Measurements from ENCODE around the gene ST3GAL3.

ST3GAL3 gene

GRCh38 chr1:43844114-43844513 lies 136.8 kb downstream of the ST3GAL3 start:
- no peaks in the 10 kb centered on the region for H3K36me3 ChIP-seq (ENCODE audit: control insufficient read depth, insufficient read depth, low read length)
- no peaks in the 10 kb centered on the region for H3K9me3 ChIP-seq (ENCODE audit: control insufficient read depth, low read length)
- no peak overlapping the region for H3K4me3 ChIP-seq (ENCODE audit: insufficient read depth, low read depth, low read length)
- no peaks in the 10 kb centered on the region for H3K27me3 ChIP-seq (ENCODE audit: control insufficient read depth, insufficient read depth, low read length, poor library complexity, severe bottlenecking)
- WGBS, 2 experiments = 92 to 97% methylated on average over 1 of the region's 1 CpG
- no peak overlapping the region for H3K27ac ChIP-seq (ENCODE audit: insufficient read depth, low read depth, low read length, poor library complexity, severe bottlenecking)
- H3K4me1 ChIP-seq (ENCODE audit: control insufficient read depth, insufficient read depth, low read length) = no peaks in the 10 kb centered on the region

GRCh38 chr1:43847290-43847689 lies 140.0 kb downstream of the ST3GAL3 start:
- no peaks in the 10 kb centered on the region for H3K4me1 ChIP-seq (ENCODE audit: control insufficient read depth, insufficient read depth, low read length)
- H3K27me3 ChIP-seq (ENCODE audit: control insufficient read depth, insufficient read depth, low read length, poor library complexity, severe bottlenecking) = no peaks in the 10 kb centered on the region
- WGBS, 2 experiments = 100% methylated on average over 1 of the region's 1 CpG
- no peak overlapping the region for H3K4me3 ChIP-seq (ENCODE audit: insufficient read depth, low read depth, low read length)
- H3K9me3 ChIP-seq (ENCODE audit: control insufficient read depth, low read length) = no peaks in the 10 kb centered on the region
- H3K36me3 ChIP-seq (ENCODE audit: control insufficient read depth, insufficient read depth, low read length) = no peaks in the 10 kb centered on the region
- no peak overlapping the region for H3K27ac ChIP-seq (ENCODE audit: insufficient read depth, low read depth, low read length, poor library complexity, severe bottlenecking)

DNA sequence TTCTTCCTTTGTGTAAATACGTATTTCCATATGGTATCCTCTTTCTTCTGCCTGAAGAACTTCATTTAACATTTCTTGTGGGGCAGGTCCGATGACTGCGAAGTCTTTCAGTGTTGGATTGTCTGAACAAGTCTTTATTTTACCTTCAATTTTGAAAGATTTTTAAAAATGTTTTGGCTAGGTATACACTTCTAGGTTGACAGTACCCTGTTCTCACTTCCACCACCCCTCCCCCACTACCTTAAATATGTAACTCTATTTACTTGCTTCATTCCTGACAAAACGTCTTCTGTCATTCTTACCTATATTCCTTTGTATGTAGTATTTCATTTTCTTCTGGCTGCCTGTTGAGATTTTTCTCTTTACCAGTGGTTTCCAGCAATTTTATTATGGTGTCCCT lies 140.5 kb downstream of the ST3GAL3 start:
- no peaks in the 10 kb centered on the region for H3K27me3 ChIP-seq (ENCODE audit: control insufficient read depth, insufficient read depth, low read length, poor library complexity, severe bottlenecking)
- WGBS, 2 experiments = 100% methylated on average over 3 to 4 of the region's 4 CpGs
- no peaks in the 10 kb centered on the region for H3K4me1 ChIP-seq (ENCODE audit: control insufficient read depth, insufficient read depth, low read length)
- H3K36me3 ChIP-seq (ENCODE audit: control insufficient read depth, insufficient read depth, low read length) = no peaks in the 10 kb centered on the region
- H3K9me3 ChIP-seq (ENCODE audit: control insufficient read depth, low read length) = no peaks in the 10 kb centered on the region
- H3K27ac ChIP-seq (ENCODE audit: insufficient read depth, low read depth, low read length, poor library complexity, severe bottlenecking) = no peak overlapping the region
- no peak overlapping the region for H3K4me3 ChIP-seq (ENCODE audit: insufficient read depth, low read depth, low read length)

DNA sequence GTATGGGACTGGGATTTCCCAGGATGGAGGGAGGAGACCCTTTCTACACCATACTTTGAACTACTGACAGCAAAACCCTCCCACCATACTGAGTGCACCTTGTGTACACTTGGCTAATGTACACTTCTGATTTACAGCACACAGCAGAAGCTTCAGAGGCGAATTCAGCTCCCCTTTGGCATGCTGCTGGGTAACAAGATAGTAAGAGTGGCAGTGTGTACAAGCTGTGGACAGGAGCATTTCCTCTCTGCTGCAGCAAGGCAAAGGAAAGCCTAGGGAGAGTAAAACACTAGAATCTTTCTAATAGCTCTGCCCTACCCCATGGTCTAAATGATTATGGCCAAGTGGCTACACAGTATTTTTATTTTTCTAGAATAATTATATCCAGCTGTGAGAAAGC lies 142.3 kb downstream of the ST3GAL3 start:
- Histone ChIP-seq H3K4me1 (ENCODE audit: control insufficient read depth, insufficient read depth, low read length) (no peaks in the 10 kb centered on the region), H3K4me3 (ENCODE audit: insufficient read depth, low read depth, low read length) (no peak overlapping the region)
- WGBS, 2 experiments = 93 to 96% methylated on average over 1 of the region's 1 CpG

DNA sequence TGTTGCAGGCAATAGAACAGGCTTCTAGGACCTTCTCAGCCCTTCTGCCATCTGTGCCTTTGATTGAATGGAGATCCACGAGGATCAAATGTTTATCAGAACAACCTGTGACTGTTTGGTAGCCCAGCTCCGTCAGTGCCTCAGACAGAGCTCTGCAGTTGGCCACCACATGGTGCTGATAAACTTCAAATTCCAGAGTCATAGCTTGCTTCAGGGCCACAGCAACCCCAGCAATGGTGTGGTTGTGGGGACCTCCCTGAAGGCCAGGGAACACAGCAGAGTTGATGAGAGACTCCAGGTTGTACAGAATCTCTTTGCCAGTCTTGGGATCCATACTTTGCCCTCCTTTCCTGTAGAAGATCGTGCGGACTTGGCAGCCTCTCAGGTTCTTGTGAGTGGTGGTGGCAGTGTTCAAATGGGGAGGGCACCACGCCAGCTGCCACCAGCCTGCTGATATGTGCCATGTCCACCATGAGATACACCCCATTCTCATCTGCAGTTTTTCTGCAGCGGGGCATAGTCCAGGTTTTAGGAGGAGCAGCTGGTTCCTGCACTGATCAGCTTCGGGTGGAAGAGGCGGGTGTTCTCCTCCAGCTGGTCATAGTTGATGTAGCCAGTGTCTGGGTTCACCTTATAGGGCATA lies 143.4 kb downstream of the ST3GAL3 start:
- Histone ChIP-seq H3K27me3 (ENCODE audit: control insufficient read depth, insufficient read depth, low read length, poor library complexity, severe bottlenecking) (no peaks in the 10 kb centered on the region), H3K36me3 (ENCODE audit: control insufficient read depth, insufficient read depth, low read length) (no peaks in the 10 kb centered on the region), H3K4me3 (ENCODE audit: insufficient read depth, low read depth, low read length) (no peak overlapping the region), H3K27ac (ENCODE audit: insufficient read depth, low read depth, low read length, poor library complexity, severe bottlenecking) (no peak overlapping the region), H3K4me1 (ENCODE audit: control insufficient read depth, insufficient read depth, low read length) (no peaks in the 10 kb centered on the region), H3K9me3 (ENCODE audit: control insufficient read depth, low read length) (no peaks in the 10 kb centered on the region)
- WGBS, 2 experiments = 93 to 95% methylated on average over 8 of the region's 8 CpGs

More for the DNA sequence above, 142.3 kb downstream of the ST3GAL3 start:
- Histone ChIP-seq H3K27me3 (ENCODE audit: control insufficient read depth, insufficient read depth, low read length, poor library complexity, severe bottlenecking) (no peaks in the 10 kb centered on the region), H3K9me3 (ENCODE audit: control insufficient read depth, low read length) (no peaks in the 10 kb centered on the region), H3K27ac (ENCODE audit: insufficient read depth, low read depth, low read length, poor library complexity, severe bottlenecking) (no peak overlapping the region), H3K36me3 (ENCODE audit: control insufficient read depth, insufficient read depth, low read length) (no peaks in the 10 kb centered on the region)

DNA sequence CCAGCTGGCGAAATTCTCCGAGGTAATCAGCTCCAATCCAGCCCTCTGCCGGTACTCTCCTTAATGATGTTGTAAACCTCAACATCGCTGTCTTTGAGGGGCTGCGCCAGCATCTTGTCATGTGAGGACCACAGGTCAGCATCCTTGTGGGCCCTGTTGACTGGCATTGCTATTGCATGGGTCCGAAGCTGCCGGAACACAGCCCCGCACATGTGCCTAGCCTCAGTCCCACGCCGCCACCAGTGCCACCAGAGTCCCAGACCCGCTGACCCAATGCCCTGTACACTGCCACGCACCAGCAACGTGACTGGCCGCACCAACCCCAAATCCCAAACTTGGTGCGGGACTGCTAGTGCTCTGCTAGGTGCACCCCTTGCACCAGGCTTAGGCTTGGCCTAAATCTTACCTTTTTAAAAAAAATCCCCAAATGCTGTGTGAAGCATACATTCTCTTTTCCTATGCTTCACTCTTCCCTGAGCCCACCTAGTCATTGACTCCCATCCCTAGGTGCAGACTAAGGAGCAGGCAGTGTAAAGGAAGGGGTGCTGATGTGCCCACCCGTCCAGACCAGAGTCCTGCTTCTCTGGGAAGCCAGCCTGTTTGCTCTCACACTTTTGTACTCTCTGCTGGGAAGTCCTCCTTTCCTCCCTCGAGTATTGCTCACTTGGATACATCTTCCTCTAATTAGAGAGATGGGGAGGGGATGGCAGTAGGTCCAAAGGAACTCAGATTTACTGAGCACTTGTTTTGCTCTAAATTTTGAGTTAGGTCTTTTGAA lies 144.4 kb downstream of the ST3GAL3 start:
- Histone ChIP-seq H3K27me3 (ENCODE audit: control insufficient read depth, insufficient read depth, low read length, poor library complexity, severe bottlenecking) (no peaks in the 10 kb centered on the region), H3K9me3 (ENCODE audit: control insufficient read depth, low read length) (no peaks in the 10 kb centered on the region), H3K27ac (ENCODE audit: insufficient read depth, low read depth, low read length, poor library complexity, severe bottlenecking) (no peak overlapping the region), H3K4me3 (ENCODE audit: insufficient read depth, low read depth, low read length) (no peak overlapping the region), H3K36me3 (ENCODE audit: control insufficient read depth, insufficient read depth, low read length) (no peaks in the 10 kb centered on the region), H3K4me1 (ENCODE audit: control insufficient read depth, insufficient read depth, low read length) (no peaks in the 10 kb centered on the region)
- 89 to 90% methylated on average over 17 of the region's 17 CpGs for WGBS, 2 experiments

GRCh38 chr1:43853161-43853921 lies 146.0 kb downstream of the ST3GAL3 start:
- Histone ChIP-seq H3K4me3 (ENCODE audit: insufficient read depth, low read depth, low read length) (no peak overlapping the region), H3K9me3 (ENCODE audit: control insufficient read depth, low read length) (no peaks in the 10 kb centered on the region), H3K27me3 (ENCODE audit: control insufficient read depth, insufficient read depth, low read length, poor library complexity, severe bottlenecking) (no peaks in the 10 kb centered on the region), H3K27ac (ENCODE audit: insufficient read depth, low read depth, low read length, poor library complexity, severe bottlenecking) (no peak overlapping the region), H3K36me3 (ENCODE audit: control insufficient read depth, insufficient read depth, low read length) (no peaks in the 10 kb centered on the region), H3K4me1 (ENCODE audit: control insufficient read depth, insufficient read depth, low read length) (no peaks in the 10 kb centered on the region)
- WGBS, 2 experiments = 90 to 93% methylated on average over 7 of the region's 7 CpGs

DNA sequence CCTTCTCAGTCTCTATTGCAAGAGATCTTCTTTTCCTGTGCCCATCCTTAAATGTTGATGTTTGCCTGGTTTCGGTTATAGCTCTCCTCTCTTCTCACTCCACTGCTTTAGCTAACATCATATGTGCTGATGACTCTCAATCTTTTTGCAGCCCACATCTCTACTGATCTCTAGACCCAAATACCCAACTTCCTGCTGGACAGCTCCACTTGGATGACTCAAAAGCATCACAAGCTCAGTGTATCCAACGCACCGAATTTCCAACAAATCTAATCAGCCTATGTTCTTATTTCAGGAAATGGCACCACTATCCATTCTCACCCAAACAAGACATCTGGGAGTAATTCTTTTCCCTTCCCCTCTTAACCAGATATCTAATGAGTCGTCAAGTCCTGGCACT lies 147.1 kb downstream of the ST3GAL3 start:
- H3K36me3 ChIP-seq (ENCODE audit: control insufficient read depth, insufficient read depth, low read length) = no peaks in the 10 kb centered on the region
- no peak overlapping the region for H3K4me3 ChIP-seq (ENCODE audit: insufficient read depth, low read depth, low read length)
- no peaks in the 10 kb centered on the region for H3K27me3 ChIP-seq (ENCODE audit: control insufficient read depth, insufficient read depth, low read length, poor library complexity, severe bottlenecking)
- no peak overlapping the region for H3K27ac ChIP-seq (ENCODE audit: insufficient read depth, low read depth, low read length, poor library complexity, severe bottlenecking)
- H3K4me1 ChIP-seq (ENCODE audit: control insufficient read depth, insufficient read depth, low read length) = no peaks in the 10 kb centered on the region
- H3K9me3 ChIP-seq (ENCODE audit: control insufficient read depth, low read length) = no peaks in the 10 kb centered on the region
- 93 to 96% methylated on average over 4 of the region's 4 CpGs for WGBS, 2 experiments

- H3K4me1 ChIP-seq (ENCODE audit: control insufficient read depth, insufficient read depth, low read length) = no peaks in the 10 kb centered on the region
- WGBS, 2 experiments = 88 to 91% methylated on average over 5 of the region's 5 CpGs
Observed at GRCh38 chr1:43856188-43856587, 148.9 kb downstream of the ST3GAL3 start.

GRCh38 chr1:43857163-43857562 lies 149.8 kb downstream of the ST3GAL3 start:
- H3K4me1 ChIP-seq (ENCODE audit: control insufficient read depth, insufficient read depth, low read length) = no peaks in the 10 kb centered on the region
- H3K27ac ChIP-seq (ENCODE audit: insufficient read depth, low read depth, low read length, poor library complexity, severe bottlenecking) = no peak overlapping the region
- no peaks in the 10 kb centered on the region for H3K27me3 ChIP-seq (ENCODE audit: control insufficient read depth, insufficient read depth, low read length, poor library complexity, severe bottlenecking)
- H3K36me3 ChIP-seq (ENCODE audit: control insufficient read depth, insufficient read depth, low read length) = no peaks in the 10 kb centered on the region
- H3K4me3 ChIP-seq (ENCODE audit: insufficient read depth, low read depth, low read length) = no peak overlapping the region
- no peaks in the 10 kb centered on the region for H3K9me3 ChIP-seq (ENCODE audit: control insufficient read depth, low read length)

More at GRCh38 chr1:43856188-43856587, 148.9 kb downstream of the ST3GAL3 start:
- Histone ChIP-seq H3K4me3 (ENCODE audit: insufficient read depth, low read depth, low read length) (no peak overlapping the region), H3K27ac (ENCODE audit: insufficient read depth, low read depth, low read length, poor library complexity, severe bottlenecking) (no peak overlapping the region), H3K9me3 (ENCODE audit: control insufficient read depth, low read length) (no peaks in the 10 kb centered on the region), H3K27me3 (ENCODE audit: control insufficient read depth, insufficient read depth, low read length, poor library complexity, severe bottlenecking) (no peaks in the 10 kb centered on the region), H3K36me3 (ENCODE audit: control insufficient read depth, insufficient read depth, low read length) (no peaks in the 10 kb centered on the region)

Measured in ectodermal cell (in vitro differentiated cells).